ENCODE measurements around the gene ZNF391.
"Not testable (repeated sequence)": the region's sequence is repeated elsewhere in the genome, so short reads cannot be mapped to it uniquely, and the experiment has no call there.

Gene ZNF391

GRCh38 chr6:27374824-27375612 lies 13.5 kb upstream of the ZNF391 start:
- peak overlapping the region; percentile 55 for H3K4me3 ChIP-seq (ENCODE audit: low read length)
- TF ChIP-seq CTCF (conservative IDR thresholded peaks at IDR 0.05; ENCODE audit: low read length) = no peak
- peak; percentile 36 for DNase-seq (ENCODE audit: low read depth)

GRCh38 chr6:27375613-27376079 lies 12.9 kb upstream of the ZNF391 start:
- no peak for TF ChIP-seq CTCF (conservative IDR thresholded peaks at IDR 0.05; ENCODE audit: low read length)
- peak overlapping the region; percentile 11 for H3K4me3 ChIP-seq (ENCODE audit: low read length)
- no peak for DNase-seq (ENCODE audit: low read depth)

- H3K4me3 ChIP-seq (ENCODE audit: low read length) = not testable (repeated sequence)
Measured at GRCh38 chr6:27378406-27378805, 10.2 kb upstream of the ZNF391 start.

GRCh38 chr6:27381001-27381400 lies 7.6 kb upstream of the ZNF391 start:
- DNase-seq (ENCODE audit: low read depth); H3K4me3 ChIP-seq (ENCODE audit: low read length): not testable (repeated sequence)

More at GRCh38 chr6:27378406-27378805, 10.2 kb upstream of the ZNF391 start:
- DNase-seq (ENCODE audit: low read depth) = not testable (repeated sequence)

- TF ChIP-seq CTCF (conservative IDR thresholded peaks at IDR 0.05; ENCODE audit: low read length) = no peak
- H3K4me3 ChIP-seq (ENCODE audit: low read length) = no peak overlapping the region
- DNase-seq (ENCODE audit: low read depth) = no peak
Measured at GRCh38 chr6:27383011-27383410, 5.5 kb upstream of the ZNF391 start.

GRCh38 chr6:27383481-27383880 lies 5.1 kb upstream of the ZNF391 start:
- H3K4me3 ChIP-seq (ENCODE audit: low read length) = no peak overlapping the region
- TF ChIP-seq CTCF (conservative IDR thresholded peaks at IDR 0.05; ENCODE audit: low read length) = no peak
- DNase-seq (ENCODE audit: low read depth) = no peak

- TF ChIP-seq CTCF (conservative IDR thresholded peaks at IDR 0.05; ENCODE audit: low read length) = no peak
Measured at GRCh38 chr6:27392623-27393022, 4.1 kb downstream of the ZNF391 start.

GRCh38 chr6:27394073-27394472 lies 5.5 kb downstream of the ZNF391 start:
- no peak for DNase-seq (ENCODE audit: low read depth)
- no peak for TF ChIP-seq CTCF (conservative IDR thresholded peaks at IDR 0.05; ENCODE audit: low read length)
- no peak overlapping the region for H3K4me3 ChIP-seq (ENCODE audit: low read length)

More at GRCh38 chr6:27392623-27393022, 4.1 kb downstream of the ZNF391 start:
- no peak overlapping the region for H3K4me3 ChIP-seq (ENCODE audit: low read length)
- no peak for DNase-seq (ENCODE audit: low read depth)

Measured in AG10803 (cell line).